ENCODE data around the gene ARHGAP32.

The ARHGAP32 gene

DNA sequence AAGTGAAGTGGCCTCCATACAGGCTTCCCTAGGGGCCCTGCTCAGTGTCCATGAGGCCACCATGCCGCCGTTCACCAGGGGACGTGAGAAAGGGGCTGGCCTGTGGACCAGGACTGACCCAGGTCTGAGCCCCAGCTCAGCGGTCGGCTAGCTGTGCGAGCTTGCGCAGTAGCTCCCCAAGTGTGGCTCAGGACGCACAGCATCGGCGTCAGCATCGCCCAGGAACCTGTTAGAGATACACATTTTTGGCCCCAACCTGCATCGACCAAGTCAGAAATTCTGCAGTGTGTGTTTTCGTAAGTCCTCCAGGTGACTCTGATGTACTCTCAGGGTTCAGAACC, 249.9 kb downstream of the ARHGAP32 start:
- DNase-seq = no peak
- in situ Hi-C loops (cut with MboI; ENCODE audit: low pct_unique_long_range_greater_than_20kb, low sequenced_read_pairs) = no loop called here

DNA sequence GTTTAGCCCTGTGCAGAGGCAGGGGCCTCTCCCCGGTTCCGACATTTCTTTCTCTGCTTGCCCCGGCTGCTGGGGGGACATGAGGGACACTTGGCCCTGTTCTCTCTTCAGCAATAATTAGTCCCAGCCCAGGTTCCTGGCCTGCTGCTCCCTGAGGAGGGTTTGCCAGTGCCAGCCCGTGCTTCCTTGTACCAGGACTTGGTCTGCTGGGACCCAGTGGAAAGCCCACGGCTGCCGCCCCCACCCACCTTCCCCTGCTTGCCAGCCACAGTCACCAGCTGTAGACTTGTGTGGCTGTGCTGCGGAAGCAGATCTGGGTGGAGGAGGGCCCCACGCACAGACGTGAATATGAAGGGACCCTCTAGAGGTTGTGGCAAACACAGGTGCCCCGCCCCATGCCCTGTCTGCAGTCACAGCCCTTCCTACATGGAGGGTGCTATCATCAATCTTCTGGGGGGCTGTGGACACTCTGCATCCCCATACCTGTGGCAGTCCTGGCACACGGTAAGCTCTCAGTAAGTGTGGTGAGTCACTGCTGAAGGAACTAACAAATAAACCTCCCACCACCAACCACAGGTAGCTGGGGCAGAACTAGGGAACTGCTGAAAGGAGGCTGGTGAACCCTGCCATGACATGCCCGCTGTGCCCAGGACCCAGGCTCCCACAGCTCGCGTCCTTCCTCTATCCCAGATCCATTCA, 250.4 kb downstream of the ARHGAP32 start:
- no peak for DNase-seq
- in situ Hi-C loops (cut with MboI; ENCODE audit: low pct_unique_long_range_greater_than_20kb, low sequenced_read_pairs) = no loop called here

DNA sequence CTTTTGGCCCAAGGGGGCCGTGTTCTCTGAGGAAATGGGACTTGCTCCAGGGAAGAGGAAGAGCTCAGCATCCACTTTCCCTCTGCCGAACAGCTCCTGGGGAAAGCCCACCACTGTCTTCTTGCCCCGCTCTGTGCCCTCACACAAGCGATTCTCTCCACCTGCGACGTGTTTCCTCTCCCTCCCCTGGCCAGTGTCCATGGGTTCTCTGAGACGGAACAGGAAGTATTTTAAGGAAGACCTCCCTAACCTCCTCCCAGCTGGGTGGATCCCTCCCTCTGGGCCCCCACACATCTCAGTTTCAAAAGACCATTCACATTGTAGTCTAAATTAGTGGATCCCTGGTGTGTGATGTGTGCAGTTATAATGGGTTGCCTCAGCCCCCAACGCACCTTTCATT, 251.0 kb downstream of the ARHGAP32 start:
- in situ Hi-C loops (cut with MboI; ENCODE audit: low pct_unique_long_range_greater_than_20kb, low sequenced_read_pairs) = no loop called here
- no peak for DNase-seq

DNA sequence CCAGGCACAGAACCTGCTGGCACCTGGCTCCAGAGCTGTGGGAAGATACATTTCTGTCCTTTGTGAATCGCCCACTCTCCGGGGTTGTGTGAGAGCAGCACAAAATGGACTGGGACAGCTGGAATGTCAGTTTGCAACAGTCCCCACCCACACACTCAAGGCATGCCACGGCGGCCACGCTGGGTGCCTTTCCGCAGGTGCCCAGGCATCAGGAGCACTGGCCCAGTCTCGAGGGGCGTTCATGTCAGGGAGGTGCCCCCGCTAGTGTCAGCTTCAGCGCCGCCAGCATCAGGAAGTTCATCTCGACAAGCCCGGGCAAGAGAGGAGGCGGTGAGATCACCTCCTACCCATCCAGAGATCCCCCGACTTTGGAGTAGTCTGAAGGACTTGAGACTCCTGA, 251.5 kb downstream of the ARHGAP32 start:
- DNase-seq = no peak
- in situ Hi-C loops (cut with MboI; ENCODE audit: low pct_unique_long_range_greater_than_20kb, low sequenced_read_pairs) = no loop called here

DNA sequence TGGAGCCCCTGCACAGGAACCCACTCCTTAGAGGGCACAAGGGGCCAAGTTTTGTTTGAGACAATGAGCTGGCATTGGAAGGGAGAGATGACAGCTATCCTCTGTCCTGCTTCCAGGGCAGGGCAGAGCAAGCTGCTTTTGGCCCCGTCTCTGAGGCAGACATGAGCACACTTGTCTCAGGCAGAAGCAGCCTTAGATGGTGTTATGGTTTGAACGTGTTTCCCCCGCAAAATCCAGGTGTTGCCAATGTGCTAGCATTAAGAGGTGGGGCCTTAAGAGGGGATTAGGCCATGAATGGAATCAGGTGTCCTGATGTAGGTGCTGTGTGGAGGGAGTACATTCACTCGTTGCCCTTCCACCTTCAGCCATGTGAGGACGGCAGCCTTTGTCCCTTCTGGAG, 252.0 kb downstream of the ARHGAP32 start:
- in situ Hi-C loops (cut with MboI; ENCODE audit: low pct_unique_long_range_greater_than_20kb, low sequenced_read_pairs) = no loop called here
- no peak for DNase-seq

DNA sequence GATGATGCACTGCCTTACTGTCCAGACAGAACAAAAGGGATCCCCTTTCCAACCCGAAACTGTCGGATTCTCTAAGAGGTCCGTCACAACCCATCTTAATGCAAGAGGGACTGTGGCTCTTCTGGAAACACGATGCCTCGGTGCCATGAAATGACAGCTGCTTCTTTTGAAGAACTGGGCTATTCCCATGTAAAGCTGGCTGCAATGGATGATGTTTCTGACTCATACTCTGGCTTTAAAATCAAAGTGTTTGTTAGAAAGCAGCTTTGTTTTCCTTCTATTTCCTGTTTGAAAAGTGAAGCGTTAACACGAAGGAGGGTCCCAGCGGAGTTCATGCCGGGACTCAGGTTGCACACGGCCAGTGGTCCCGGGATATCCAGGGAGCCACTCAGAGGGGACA, 252.5 kb downstream of the ARHGAP32 start:
- in situ Hi-C loops (cut with MboI; ENCODE audit: low pct_unique_long_range_greater_than_20kb, low sequenced_read_pairs) = no loop called here

DNA sequence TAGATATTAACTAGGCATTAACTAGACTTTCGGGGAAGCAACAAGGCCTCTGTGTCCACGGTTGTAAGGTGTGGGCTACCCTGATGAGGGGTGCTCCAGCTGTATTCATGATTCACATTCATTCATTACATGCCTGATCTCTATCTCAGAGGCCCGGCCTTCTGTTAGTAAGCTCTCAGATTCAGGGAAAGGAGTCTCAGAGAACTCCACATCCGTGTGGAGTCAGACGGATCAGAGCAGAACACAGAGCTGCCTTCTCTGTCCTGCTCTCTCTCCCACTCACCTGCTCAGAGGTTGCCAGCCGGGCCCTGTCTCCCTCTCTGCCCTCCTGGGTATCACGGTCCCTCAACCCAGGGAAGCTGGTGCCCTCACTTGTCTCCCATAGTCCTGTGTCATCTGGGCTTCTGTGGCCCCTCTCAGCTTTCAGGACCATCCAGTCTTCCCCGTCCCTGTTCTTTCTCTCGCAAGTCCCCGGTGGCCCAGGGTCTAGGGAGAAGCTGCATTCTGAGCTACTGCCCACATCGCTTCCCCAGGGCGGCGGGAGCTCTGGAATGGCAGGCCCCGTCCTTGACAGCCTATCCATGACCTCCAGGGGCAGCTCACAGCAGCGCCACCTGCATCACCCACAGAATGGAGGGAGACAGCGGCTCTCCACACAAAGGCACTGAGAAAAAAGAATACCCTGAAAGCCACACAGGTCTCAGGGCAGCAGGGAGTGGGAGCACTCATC, 253.8 kb downstream of the ARHGAP32 start:
- in situ Hi-C loops (cut with MboI; ENCODE audit: low pct_unique_long_range_greater_than_20kb, low sequenced_read_pairs) = no loop called here
- no peak for DNase-seq

More for the DNA sequence above, 252.5 kb downstream of the ARHGAP32 start:
- no peak for DNase-seq

DNA sequence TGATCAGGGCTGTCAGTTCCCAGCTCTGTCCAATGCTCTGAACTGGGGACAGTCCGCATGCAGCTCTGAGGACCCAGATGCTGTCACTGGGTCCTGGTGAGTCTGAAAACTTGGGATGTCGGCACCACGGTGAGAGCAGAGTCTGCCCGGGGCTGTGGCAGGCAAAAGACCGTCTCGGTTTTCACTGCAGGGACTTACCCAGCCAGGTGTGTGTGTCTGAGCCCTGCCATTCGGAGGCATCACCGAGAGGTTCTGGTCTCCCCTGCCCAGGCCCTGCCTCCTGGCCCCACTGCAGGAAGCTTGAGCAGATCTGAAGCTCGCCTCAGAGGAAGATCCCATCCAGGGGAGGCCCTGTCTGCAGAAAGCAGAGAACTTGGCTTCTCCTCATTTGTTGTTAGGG, 254.6 kb downstream of the ARHGAP32 start:
- DNase-seq = no peak
- in situ Hi-C loops (cut with MboI; ENCODE audit: low pct_unique_long_range_greater_than_20kb, low sequenced_read_pairs) = no loop called here

DNA sequence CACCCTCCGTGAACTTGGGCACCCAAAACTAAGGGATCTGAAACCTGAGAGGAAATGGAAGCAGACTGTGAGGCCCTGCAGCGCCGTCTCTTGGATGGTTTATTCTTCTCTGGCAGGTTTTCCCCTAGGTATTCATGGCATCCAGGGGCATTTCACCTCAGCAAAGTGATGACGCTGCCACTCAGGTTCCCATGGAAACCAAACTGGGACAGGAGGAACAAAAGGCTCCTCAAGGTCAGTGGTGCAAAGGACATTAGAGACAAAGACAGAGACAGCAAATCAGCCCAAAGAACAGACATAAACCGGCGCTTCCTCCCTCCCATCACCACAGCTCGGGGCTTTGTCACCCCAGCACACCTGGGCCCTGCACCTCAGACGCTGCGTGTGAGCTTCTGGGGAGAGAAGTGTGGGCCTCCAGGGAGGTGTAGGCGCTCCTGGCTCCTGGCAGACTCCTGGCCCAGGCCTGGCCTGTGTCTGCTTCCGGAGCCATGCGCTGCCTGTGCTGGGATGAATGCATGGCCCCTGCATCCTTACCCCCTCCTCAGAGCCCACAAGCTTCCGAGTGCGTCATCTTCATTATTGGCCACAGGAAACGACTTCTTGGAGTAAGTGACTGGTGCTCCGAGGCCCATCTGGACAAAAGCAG, 255.4 kb downstream of the ARHGAP32 start:
- in situ Hi-C loops (cut with MboI; ENCODE audit: low pct_unique_long_range_greater_than_20kb, low sequenced_read_pairs) = no loop called here
- DNase-seq = no peak

DNA sequence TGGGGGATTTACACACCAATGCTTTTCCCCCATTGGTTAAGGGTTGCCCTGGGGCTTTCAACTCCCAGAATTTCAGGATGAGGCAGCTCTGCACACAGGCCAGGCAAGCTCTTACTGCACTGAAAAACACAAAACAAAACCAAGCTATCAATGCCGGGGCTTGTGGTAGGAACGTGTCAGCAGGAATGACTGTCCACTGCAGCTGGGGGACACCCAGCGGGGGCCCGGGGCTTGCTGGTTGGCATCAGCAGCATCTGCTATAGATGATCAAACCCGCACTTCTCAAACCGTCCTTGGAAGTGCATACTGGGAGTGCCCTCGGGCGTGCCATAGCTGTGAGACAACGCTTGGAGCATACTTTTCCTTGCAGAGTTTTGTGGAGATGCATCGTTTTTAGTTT, 257.2 kb downstream of the ARHGAP32 start:
- DNase-seq = no peak
- in situ Hi-C loops (cut with MboI; ENCODE audit: low pct_unique_long_range_greater_than_20kb, low sequenced_read_pairs) = no loop called here

DNA sequence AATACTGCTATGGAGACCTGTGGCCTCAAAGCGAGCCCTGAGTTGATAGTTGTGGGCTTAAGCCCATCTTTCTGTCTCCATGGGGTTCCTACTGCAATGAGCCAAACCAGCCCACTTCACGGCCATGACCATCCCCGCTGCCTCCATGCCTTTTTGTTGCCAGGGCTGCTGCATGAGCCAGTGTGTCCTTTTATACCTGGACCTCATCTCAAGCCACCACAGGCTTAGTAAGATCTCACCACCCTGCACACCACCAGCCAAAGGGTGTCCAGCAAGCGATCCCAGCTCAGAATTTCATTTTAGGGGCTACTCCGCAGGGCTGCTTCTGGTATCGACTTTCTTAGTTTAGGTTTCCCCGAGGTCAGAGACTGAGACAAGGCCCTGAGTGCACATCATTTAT, 257.8 kb downstream of the ARHGAP32 start:
- in situ Hi-C loops (cut with MboI; ENCODE audit: low pct_unique_long_range_greater_than_20kb, low sequenced_read_pairs) = no loop called here
- no peak for DNase-seq

DNA sequence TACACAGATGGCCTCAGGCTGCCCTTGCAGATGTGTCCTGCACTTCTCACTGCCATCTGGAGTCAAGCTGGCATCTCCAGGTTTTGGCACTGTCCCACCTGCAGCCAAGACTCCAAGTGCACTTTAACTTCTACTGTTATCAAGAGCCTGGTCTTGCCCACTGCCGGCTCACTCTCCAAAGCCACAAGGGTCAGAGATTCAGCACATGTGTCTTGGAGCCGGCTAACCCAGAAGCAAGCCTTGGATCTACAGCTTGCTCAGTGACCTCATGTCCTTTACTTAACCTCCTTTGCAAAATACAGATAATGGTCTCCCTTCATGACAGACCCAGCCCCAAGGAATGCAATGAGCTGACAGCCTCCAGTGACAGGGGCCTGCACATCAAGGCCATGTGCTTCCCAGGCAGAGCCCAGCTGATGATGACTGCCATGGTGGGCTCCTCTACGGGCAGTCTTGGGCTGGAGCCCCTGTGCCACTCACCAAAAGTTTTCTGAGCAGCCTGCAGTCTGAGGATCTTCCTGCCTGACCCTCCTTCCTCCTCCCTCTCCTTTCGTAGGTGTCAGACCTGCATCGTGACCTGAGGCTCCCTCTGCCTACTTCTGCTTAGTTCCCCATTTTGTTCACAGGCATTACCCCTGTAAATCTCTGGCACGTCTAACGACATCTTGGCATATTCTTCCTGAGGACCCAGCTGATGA, 258.5 kb downstream of the ARHGAP32 start:
- DNase-seq = peak; percentile 20
- in situ Hi-C loops (cut with MboI; ENCODE audit: low pct_unique_long_range_greater_than_20kb, low sequenced_read_pairs) = no loop called here

DNA sequence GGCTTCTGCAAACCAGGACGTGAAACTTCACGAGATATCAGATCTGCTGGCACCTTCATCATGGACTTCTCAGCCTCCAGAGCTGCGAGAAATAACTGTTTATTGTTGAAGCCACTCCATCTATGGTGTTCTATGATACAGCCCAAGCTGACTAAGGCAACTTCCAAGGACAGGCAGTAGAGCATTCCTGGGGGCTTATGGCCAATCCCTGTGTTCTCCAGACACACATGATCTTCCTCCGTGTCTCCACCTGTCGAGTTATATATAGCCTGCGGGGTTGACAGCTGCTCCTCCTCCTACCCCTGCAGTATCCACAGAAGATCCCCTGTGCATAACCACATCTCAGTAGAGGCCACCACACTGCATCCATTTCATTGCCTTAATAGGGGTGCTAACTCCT, 260.5 kb downstream of the ARHGAP32 start:
- in situ Hi-C loops (cut with MboI; ENCODE audit: low pct_unique_long_range_greater_than_20kb, low sequenced_read_pairs) = no loop called here
- no peak for DNase-seq

DNA sequence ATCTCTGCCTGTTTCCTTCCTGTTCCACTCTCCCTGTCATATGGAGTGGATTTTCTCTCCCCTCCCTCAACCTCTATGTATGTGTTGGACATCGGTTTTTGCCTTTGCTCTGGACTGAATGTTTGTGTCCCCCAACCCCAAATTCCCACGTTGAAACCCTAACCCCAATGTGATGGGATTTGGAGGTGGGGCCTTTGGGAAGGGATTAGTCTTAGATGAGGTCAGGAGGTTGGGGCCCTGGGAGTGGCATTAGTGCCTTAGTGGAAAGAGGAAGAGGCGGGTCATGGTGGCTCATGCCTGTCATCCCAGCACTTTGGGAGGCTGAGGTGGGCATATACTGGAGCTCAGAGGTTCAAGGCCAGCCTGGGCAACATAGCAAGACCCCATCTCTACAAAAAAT, 261.1 kb downstream of the ARHGAP32 start:
- DNase-seq = no peak
- in situ Hi-C loops (cut with MboI; ENCODE audit: low pct_unique_long_range_greater_than_20kb, low sequenced_read_pairs) = no loop called here

DNA sequence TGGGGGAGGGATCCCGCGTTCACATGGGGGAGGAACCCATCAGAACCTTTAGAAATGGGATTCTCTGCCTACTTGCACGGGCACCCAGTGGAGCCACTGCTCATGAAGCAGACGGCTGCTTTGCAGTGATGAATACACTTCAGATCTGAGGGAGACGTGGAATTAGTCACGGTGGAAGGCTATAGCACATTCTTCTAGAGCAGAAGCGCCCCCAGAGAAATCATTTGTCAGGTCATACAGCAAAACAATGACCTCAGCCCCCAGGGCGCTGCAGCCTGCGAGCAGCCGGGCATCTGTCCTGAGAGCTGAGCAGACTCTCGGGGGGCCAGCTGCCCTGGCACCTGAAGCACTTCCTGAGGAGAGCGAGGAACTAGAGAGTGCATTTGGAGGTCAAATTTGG, 262.1 kb downstream of the ARHGAP32 start:
- in situ Hi-C loops (cut with MboI; ENCODE audit: low pct_unique_long_range_greater_than_20kb, low sequenced_read_pairs) = no loop called here
- no peak for DNase-seq

DNA sequence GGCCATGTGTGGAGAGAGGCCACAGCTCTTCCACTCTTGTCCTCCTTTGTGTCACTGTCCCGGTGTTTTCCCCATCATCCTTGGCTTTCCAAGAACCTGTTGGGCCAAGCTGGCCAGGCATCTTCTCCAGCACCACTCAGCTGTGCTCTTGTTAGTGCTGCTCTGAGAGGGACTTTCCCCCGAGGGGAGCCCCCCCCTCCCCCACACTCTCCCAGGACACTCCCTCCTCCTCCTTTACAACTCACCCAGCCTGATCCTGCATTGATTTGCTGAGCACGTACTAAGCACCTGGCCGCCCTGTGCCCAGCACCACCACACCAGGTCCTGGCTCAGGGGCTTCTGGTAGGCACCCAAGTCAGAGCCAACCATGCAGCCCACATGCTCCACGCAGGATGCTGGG, 262.7 kb downstream of the ARHGAP32 start:
- in situ Hi-C loops (cut with MboI; ENCODE audit: low pct_unique_long_range_greater_than_20kb, low sequenced_read_pairs) = no loop called here
- DNase-seq = no peak

DNA sequence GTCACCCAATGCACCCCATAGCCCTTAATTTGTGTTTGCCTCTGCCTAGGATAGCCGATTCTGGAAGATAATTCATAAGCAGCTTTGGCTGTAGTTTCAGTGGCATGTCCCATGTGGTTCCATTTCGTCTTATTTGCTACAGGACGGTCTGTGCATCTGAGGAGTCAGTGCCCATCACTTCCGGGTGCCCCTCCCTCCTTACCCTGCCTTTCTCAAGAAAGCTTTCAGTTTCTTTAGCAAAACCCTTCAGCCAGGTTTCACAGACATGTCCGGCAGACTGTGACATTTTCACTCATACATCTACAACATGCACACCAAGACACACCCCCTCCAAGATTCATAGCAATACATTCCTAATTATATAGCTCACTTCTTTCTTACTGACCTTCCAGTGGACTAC, 263.7 kb downstream of the ARHGAP32 start:
- in situ Hi-C loops (cut with MboI; ENCODE audit: low pct_unique_long_range_greater_than_20kb, low sequenced_read_pairs) = no loop called here
- no peak for DNase-seq

DNA sequence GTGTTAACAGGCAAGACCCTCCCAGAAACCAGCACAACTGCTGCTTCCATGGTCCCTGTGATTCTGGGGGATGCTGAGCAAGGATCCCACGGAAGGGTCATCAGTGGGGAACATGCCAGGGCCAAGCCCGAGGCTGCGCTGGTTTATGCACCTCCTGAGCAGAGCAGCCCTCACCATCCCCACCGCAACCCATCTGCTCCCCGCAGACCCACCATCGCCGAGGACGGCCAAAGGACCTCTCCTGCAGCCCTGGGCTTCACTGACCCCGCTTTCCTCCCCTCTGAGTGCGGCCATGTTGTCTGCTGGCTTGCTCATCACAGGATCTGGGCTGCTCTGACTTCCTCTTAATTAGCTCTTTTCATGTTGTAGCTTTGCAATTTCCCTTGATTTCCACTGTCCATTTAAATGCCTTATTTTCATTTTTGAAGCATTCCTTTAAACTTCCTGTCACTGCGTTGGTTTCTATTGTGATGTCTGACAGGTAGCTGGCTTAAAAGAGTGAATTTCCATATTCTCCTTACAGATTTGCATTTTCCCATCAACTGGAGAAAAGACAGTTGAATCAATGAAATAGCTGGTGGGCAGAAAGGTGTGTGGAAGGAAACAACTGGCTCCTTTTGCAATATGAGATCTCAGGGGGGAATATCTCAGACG, 264.3 kb downstream of the ARHGAP32 start:
- no peak for DNase-seq
- in situ Hi-C loops (cut with MboI; ENCODE audit: low pct_unique_long_range_greater_than_20kb, low sequenced_read_pairs) = no loop called here

DNA sequence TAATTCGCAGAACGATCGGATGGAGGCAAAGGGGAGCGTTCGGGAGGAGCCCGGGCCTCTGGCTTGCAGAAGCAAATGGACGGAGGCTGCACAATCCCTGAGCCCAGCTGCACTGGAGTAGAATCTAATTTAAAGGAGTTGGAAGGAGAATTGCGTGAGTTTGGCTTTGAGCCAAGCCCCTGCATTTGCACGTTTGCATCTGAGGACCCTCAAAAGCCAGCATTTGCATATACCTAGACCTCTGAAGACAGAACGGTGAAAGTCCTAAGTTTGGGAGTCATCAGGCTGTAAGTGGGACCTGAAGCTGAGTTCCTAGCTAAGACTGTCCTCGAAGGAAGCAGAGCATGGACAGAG, 265.0 kb downstream of the ARHGAP32 start:
- in situ Hi-C loops (cut with MboI; ENCODE audit: low pct_unique_long_range_greater_than_20kb, low sequenced_read_pairs) = no loop called here
- no peak for DNase-seq
